ENCODE measurements around the gene KRTAP2-3.
"Not testable (repeated sequence)": the region's sequence is repeated elsewhere in the genome, so short reads cannot be mapped to it uniquely, and the experiment has no call there.

The KRTAP2-3 gene, protein sequence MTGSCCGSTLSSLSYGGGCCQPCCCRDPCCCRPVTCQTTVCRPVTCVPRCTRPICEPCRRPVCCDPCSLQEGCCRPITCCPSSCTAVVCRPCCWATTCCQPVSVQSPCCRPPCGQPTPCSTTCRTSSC

DNA sequence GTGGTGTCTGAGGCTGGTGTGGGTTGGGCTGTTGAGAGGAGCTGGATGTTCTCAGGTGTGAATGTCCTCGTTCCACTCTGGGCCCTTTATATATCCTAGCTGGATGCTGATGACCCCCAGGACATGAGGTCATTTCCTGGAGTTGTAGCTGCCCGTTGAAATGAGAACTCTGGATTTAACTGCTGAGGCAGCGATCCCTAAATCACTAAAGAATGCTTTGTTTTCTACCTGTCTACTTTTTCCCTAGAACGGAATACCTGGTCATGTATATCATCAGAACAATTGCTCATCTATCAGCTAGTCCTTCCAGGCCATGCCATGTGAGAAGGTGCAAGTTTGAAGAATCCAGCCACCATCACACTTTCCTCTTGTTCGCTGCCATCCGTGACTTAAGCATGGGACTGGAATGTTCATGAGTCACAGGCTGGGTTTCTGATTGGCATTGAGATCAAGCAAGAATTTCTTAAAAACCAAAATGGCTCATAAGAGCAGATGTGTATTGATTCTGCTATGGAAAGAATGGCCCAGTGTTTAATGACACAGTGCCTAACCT, at the start of gene KRTAP2-3:
Gene KRTAP2-3, minus strand, starts transcription at position 63 of the 553 bp plus-strand sequence. CDS start 64 bp downstream, outside the sequence.
- peak; percentile 98 for DNase-seq

DNA sequence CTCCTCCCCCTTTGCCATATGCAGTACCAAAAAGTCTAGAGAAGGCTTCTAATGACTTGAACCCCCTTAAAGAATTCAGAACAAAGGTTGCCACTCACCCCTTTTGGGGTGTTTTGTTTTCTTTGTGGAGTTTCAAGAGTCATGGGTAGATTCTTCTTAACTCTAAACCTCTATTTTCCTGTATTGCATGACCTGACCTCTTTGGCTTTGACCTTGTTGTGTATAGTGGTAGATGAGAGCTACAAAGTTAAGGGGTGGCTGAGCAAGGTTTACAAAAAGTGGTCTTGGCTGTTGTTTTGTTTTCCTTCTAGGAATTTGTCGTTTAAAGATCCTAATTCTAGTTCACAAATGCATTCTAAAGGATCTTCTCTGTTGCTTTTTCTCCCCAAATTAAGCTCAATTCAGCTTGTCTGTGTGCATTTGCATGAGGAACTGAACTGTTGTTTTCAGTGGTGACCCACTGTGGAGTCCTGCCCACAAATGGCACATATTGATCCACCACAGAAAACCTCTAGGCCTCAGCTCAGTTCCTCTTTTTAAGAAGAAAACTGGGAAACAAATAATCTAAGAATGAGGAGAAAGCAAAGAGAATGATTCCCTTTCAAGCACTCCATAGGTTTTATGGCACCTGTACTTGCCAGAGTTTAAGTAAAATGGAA, 48.9 kb upstream of the KRTAP2-3 start:
- not testable (repeated sequence) for DNase-seq

DNA sequence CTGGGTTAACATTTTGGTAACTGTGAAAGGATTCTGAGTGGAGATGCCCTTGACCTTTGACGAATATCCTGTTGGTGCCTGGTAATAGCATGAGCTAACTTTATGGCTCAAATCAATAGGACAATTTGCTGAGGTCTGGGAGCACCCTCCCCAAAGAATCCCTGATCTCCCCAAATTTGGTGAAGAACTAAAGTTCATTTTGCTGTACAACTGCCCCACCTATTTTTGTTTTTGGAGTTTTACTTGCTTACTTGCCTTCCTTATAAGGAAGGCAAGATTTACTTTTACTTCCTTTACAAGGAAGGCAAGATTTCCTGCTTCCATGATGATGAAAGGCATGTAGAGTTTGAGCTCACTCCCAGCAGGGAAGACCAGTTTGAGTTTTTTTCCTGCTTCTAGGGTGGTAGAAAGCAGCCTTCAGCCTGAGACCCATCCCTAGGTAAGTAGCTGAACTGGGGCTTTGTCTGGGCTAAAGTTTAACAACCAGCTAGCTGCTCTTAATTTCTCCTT, 48.1 kb upstream of the KRTAP2-3 start:
- peak; percentile 33 for DNase-seq

DNA sequence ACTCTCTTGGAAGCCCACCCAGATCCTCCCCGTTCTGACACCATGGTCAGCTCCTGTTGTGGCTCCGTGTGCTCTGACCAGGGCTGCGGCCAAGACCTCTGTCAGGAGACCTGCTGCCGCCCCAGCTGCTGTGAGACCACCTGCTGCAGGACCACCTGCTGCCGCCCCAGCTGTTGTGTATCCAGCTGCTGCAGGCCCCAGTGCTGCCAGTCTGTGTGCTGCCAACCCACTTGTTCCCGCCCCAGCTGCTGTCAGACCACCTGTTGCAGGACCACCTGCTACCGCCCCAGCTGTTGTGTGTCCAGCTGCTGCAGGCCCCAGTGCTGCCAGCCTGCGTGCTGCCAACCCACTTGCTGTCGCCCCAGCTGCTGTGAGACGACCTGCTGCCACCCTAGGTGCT, 45.4 kb upstream of the KRTAP2-3 start, which contains the start of gene KRTAP4-9:
Gene KRTAP4-9, plus strand, starts transcription at position 43 of the 400 bp plus-strand sequence. Its CDS starts 0 bp downstream, at position 43.
- not testable (repeated sequence) for DNase-seq

DNA sequence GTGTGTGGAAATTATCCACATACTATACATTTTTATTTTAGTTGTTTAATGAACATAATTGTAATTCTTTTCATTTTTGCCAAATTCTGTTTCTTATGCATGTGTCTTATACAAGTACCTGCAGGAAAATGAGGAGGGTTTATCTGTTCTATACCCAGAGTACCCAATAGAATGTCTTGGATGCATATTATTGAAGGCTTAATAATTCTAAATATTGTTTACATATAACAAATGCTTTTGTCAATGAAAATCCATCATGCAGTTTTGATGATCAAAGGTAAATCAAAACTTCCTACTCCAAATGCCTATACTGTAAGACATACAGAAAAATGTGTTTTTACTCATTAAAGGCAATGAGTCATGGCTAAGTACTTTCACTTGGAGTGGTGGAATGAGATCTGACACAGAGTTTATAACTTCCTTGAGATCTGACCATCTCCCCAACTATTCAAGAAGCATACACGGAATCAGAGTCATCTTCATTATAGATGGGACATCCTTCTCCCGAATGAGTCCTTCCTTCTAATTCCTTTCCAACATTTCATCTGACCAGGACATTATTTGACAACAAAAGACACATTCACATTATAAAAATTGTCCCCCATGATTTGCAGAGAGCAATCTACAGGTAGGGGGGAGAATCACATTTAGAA, 44.6 kb upstream of the KRTAP2-3 start:
- DNase-seq = peak; percentile 80

DNA sequence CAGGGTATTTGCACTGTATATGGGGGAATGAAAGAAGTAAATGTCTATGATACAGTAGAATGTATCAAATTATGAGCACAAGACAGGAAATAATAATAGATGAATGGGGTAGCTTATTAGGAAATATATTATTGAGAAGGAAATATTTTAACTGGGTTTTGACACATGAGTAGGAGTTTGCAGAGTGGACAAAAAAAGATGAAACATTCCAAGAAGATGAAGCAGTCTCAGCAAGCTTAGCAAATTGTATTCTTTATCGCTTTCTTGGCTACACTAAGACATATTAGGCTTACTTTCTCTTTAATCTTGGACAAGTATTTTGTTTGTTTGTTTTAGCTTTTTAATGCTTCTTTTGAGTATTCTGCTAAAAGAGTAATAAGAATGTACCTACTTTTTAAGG, 44.0 kb upstream of the KRTAP2-3 start:
- DNase-seq = peak; percentile 54

DNA sequence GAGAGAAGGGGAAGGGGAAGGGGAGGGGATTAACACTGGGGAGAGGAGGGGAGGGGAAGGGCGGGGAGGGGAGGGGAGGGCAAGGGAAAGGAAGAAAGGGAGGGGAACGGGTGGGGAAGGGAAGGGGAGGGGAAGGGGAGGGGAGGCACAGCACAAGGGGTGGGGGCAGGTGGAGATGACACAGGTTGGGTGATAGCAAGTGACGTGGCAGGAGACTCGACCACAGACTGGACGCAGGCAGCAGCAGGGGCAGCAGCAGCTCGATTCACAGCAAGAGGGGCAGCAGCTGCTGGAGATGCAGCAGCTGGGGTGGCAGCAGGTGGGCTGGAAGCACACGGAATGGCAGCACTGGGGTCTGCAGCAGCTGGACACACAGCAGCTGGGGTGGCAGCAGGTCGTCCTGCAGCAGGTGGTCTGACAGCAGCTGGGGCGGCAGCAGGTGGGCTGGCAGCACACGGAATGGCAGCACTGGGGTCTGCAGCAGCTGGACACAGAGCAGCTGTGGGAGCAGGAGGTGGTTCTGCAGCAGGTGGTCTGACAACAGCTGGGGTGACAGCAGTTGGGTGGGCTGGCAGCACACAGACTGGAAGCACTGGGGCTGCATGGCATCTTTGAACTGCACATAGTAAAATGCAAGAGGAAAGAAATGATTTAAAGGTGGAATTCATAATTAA, 41.8 kb upstream of the KRTAP2-3 start, which contains the start of gene KRTAP4-16:
Gene KRTAP4-16, minus strand, starts transcription at position 624 of the 674 bp plus-strand sequence. Its CDS starts 0 bp downstream, at position 624.
- DNase-seq = no peak

DNA sequence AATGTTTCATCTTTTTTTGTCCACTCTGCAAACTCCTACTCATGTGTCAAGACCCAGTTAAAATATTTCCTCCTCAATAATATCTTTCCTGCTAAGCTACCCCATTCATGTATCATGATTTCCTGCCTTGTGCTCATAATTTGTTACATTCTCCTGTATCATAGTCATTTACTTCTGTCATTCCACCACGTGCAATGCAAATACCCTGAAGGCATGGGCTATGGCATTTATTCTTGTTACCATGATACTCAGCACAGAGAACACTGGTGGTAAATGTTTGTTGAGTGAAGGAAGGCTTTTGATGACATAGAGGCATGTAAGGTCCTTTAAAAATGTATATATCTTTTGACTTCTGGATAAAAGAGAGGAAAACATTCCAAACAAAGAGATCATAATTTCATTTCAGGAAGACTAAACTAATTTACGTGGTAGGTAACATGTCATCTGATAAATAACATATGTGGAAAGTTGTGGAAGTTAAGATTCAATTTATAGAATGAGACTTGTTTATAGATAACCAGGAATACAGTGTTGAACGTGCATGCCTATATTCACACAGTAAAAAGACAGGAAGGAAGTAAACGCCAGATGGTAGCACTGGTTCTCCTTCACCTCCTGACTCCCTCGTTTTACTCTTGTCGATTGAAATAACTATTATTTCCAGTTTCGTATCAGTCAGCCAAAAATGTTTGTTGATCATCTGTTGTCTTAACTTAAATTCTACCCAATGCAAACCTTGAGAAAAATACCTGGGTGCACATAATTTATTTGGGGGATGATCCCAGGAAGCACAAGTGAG, 40.0 kb upstream of the KRTAP2-3 start:
- peak; percentile 98 for DNase-seq

DNA sequence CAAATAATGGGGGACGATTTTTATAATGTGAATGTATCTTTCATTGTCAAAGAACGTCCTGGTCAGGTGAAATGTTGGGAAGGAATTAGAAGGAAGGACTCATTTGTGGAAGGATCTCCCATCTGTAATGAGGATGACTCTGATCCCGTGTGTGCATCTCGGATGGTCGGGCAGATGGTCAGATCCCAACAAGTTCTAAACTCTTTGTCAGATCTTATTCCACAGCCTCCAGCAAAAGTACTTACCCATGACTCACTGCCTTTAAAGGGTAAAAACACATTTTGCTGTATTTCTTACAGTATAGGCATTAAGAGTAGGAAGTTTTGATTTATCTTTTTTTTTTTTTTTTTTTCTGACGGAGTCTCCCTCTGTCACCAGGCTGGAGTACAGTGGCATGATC, 38.6 kb upstream of the KRTAP2-3 start:
- DNase-seq = peak; percentile 92

DNA sequence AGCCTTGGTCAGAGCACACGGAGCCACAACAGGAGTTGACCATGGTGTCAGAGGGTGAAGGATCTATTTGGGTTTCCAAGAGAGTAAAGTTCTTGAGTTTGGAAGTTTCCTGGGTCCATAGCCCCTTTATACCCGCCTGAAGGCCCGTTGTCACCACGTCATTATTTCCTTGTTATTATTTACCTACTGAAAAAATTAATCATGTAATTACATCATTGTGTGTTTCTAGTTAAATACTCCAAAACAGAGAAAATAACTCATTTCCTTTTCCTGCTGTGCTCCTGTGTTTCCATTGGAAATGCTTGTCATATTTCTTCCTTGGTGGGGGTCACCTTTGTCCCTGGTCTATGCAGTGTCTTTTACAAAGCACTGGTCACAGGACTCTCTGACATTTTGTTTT, 38.1 kb upstream of the KRTAP2-3 start, which contains the start of gene KRTAP4-8:
Gene KRTAP4-8, minus strand, starts transcription at position 101 of the 400 bp plus-strand sequence. Its CDS starts 58 bp downstream, at position 43.
- DNase-seq = no peak

DNA sequence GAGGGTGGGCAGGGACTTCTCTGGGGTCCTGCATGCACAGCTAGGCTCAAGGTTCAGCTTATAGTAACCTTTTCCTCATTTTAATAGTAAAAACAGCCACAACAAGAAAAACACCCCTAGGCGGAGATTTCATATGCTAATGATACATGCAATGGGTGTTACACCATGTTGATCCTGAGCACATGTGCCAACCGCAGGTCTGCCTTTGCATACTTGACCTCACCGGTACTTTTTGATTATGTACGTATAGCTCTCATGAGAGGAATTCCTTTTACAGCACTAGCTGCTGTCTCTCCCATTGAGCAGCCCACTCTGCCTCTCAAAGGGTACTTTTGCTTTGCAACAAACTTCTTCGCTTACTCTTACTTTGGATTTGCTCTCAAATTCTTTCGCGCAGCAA, 36.1 kb upstream of the KRTAP2-3 start:
- DNase-seq = no peak

DNA sequence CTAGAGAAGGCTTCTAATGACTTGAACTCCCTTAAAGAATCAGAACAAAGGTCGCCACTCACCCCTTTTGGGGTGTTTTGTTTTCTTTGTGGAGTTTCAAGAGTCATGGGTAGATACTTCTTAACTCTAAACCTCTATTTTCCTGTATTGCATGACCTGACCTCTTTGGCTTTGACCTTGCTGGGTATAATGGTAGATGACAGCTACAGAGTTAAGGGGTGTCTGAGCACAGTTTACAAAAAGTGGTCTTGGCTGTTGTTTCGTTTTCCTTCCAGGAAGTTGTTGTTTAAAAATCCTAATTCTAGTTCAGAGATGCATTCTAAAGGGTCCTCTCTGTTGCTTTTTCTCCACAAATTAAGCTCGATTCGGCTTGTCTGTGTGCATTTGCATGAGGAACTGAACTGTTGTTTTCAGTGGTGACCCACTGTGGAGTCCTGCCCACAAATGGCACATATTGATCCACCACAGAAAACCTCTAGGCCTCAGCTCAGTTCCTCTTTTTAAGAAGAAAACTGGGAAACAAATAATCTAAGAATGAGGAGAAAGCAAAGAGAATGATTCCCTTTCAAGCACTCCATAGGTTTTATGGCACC, 28.9 kb upstream of the KRTAP2-3 start:
- DNase-seq = not testable (repeated sequence)

DNA sequence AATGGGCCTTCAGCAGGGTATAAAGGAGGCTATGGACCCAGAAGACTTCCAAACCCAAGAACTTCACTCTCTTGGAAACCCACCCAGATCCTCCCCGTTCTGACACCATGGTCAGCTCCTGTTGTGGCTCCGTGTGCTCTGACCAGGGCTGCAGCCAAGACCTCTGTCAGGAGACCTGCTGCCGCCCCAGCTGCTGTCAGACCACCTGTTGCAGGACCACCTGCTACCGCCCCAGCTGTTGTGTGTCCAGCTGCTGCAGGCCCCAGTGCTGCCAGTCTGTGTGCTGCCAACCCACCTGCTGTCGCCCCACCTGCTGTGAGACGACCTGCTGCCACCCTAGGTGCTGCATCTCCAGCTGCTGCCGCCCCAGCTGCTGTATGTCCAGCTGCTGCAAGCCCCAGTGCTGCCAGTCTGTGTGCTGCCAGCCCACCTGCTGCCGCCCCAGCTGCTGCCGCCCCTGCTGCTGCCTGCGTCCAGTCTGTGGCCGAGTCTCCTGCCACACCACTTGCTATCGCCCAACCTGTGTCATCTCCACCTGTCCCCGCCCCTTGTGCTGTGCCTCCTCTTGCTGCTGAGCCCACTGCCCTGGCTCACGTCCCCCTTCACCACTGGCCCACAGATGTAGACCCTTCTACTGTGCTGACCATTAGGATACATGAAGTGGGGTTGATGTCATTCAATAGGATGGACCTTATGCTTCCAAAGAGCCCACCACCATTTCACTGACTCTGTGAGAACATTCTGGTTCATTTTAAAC, 24.4 kb upstream of the KRTAP2-3 start, which contains the start of gene KRTAP4-7:
Gene KRTAP4-7, plus strand, starts transcription at position 51 of the 757 bp plus-strand sequence. Its CDS starts 57 bp downstream, at position 108.
- DNase-seq = not testable (repeated sequence)

DNA sequence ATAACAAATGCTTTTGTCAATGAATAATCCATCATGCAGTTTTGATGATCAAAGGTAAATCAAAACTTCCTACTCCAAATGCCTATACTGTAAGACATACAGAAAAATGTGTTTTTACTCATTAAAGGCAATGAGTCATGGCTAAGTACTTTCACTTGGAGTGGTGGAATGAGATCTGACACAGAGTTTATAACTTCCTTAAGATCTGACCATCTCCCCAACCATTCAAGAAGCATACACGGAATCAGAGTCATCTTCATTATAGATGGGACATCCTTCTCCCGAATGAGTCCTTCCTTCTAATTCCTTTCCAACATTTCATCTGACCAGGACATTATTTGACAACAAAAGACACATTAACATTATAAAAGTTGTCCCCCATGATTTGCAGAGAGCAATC, 23.5 kb upstream of the KRTAP2-3 start:
- DNase-seq = peak; percentile 87

DNA sequence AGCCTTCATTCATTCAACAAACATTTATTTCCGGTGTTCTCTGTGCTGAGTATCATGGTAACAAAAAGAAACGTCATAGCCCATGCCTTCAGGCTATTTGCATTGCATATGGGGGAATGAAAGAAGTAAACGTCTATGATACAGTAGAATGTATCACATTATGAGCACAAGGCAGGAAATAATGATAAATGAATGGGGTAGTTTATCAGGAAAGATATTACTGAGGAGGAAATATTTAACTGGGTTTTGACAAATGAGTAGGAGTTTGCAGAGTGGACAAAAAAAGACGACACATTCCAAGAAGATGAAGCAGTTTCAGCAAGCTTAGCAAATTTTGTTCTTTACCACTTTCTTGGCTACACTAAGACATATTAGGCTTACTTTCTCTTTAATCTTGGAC, 22.7 kb upstream of the KRTAP2-3 start:
- DNase-seq = peak; percentile 84

DNA sequence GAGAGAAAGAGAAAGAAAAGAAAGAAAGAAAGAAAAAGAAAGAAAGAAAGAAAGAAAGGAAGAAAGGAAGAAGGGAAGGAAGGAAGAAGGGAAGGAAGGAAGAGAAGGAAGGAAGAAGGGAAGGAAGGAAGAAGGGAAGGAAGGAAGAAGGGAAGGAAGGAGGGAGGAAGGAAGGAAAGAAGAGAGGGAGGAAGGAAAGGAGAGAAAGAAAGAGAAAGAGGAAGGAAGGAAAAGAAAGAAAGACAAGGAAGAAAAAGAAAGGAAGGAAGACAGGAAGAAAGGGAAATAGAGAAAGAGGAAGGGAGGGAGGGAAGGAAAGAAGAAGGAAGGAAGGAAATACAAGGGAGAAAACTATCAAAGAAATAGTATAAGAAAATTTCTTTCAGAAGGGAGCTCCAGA, 16.9 kb upstream of the KRTAP2-3 start:
- no peak for DNase-seq

DNA sequence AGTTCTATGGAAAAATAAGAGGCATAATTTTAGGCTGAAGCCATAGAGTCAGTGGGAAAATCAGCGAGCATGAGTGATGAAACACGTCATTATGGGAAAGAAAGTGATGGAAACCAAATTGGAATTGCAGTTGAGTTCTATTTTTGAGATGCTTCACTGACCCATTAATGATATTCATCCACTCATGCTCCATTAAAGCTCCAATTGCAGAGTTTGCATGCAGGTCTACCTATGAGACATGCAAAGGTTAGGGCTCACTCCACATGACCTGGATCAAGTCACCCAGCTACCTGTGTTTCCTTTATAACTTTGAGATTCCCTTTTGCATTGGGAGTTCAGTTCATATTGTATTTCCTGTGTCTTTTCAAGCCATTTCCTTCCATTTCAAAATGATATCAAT, 13.8 kb upstream of the KRTAP2-3 start:
- no peak for DNase-seq

DNA sequence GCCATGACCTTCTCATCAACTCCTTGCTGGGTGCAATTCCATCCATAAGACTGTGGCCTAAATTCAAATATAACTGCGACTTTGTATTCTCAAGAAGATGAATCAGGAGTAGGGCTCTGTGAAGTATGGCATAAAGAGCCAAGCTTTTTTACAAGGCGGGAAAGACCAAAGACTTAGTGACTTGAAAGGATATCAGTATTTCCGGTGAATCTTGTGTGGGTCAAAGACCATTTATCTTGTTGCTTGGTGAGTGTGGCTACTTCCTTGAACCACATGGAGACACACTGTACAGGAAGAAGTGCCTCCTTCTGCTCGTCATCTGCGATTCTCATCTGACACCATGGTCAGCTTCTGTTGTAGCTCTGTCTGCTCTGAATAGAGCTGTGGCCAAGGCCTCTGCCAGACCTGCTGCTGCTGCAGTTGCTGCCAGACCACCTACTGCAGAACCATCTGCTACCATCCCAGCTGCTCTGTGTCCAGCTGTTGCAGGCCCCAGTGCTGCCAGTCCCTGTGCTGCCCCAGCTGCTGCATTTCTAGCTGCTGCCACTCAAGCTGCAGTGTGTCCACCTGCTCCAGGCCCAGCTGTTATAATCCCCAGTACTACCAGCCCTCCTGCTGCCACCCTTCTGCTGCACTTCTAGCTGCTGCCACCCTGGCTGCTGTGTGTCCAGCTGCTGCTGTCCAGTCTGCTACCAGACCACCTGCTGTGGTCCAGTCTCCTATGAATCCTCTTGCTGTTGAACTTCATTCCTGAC, 11.9 kb upstream of the KRTAP2-3 start:
- no peak for DNase-seq

DNA sequence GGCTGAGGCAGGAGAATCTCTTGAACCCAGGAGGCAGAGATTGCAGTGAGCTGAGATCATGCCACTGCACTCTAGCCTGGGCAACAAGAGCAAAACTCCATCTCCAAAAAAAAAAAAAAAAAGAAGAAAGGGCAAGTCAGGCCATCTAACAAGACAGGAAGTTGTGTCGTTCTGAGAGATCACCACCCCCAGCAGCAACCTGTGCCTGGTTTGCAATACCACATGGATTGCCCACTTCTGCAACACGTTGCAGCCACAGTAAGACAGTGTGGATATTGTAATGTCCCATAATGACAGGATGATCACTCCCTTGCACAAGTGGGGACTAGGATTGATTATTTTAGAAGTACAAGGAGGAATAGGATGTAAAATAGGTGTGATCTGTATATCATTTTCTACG, 9.1 kb upstream of the KRTAP2-3 start:
- DNase-seq = no peak

DNA sequence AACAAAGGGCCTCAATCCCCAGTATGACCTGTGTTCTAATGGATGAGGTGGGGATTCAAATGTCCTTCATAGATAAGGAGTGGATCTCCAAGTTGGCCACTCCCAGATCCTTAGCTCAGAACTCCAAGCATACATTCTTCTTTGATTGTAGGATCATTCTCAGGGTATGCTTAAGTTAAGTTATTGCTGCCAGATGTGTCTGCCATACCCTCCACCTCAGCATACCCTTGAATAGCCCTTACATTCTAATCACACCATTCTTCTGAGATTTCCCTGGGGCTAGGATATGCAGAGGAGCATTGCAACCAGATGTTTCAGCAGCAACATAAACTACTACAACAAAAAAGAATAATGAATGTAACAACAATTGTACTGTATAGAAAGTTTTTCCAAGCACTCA, 7.4 kb upstream of the KRTAP2-3 start:
- DNase-seq = peak; percentile 71
